Lower leg skin (tissue), 3 donors: ENCODE measurements around the gene KIRREL3.

Experiments used
- POLR2A ChIP-seq, 2 donors: fragments of 450-650 bp; IDR thresholded peaks; one replicate each; pipeline ENCODE4 v1.6.1; 2016 to 2017; ENCODE audit warnings: antibody characterized with exemption in 2 of 2, mild to moderate bottlenecking in 1 of 2, moderate library complexity in 1 of 2
- TF ChIP-seq, protein P1 (sequence below), 3 donors: fragments of 450-650 bp; IDR thresholded peaks; one replicate each; pipeline ENCODE4 v1.5.1; 2016; ENCODE audit warnings: antibody characterized with exemption in 3 of 3, mild to moderate bottlenecking in 3 of 3, moderate library complexity in 2 of 3

DNA sequence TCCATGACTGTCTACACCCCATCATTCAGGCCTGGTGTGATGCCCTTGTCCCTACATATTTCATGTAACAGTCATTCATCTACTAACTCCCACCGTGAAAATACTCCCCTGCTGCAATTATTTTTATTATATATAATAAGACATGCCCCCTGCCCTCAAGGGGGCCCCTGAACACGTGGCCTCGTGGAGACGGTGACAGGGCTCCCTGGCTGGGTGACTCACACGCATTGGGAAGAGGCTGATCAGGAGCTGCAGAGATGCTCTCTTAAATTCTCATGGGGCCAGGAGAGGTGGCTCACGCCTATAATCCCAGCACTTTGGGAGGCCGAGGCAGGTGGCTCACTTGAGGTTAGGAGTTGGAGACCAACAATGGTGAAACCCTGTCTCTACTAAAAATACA is 556.5 kb downstream of the KIRREL3 start:
- TF ChIP-seq POLR2A (IDR thresholded peaks at IDR 0.05), result no peak
- TF ChIP-seq, protein P1, sequence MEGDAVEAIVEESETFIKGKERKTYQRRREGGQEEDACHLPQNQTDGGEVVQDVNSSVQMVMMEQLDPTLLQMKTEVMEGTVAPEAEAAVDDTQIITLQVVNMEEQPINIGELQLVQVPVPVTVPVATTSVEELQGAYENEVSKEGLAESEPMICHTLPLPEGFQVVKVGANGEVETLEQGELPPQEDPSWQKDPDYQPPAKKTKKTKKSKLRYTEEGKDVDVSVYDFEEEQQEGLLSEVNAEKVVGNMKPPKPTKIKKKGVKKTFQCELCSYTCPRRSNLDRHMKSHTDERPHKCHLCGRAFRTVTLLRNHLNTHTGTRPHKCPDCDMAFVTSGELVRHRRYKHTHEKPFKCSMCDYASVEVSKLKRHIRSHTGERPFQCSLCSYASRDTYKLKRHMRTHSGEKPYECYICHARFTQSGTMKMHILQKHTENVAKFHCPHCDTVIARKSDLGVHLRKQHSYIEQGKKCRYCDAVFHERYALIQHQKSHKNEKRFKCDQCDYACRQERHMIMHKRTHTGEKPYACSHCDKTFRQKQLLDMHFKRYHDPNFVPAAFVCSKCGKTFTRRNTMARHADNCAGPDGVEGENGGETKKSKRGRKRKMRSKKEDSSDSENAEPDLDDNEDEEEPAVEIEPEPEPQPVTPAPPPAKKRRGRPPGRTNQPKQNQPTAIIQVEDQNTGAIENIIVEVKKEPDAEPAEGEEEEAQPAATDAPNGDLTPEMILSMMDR (IDR thresholded peaks at IDR 0.05), result no peak
